Measurements from ENCODE around the gene SEMA5A. TPM values are rescaled to one million over a fixed set of nuclear protein-coding genes. Genes with fewer than 3 reads are reported as not detected.

The SEMA5A gene
- total RNA-seq = 17.5 and 17.8 TPM in 2 replicates

GRCh38 chr5:9545992-9546851 lies at the start of gene SEMA5A:
Gene SEMA5A (minus strand): TSS chr5:9546075. CDS start chr5:9379946, 166,129 bp downstream.

Other genes starting within 250 kb of the SEMA5A start
- not detected in 2 replicates for gene TAS2R1, start 84.3 kb upstream of the SEMA5A start, total RNA-seq

Measured in cardiac ventricle fibroblast (primary cell).